OCI-LY1 (cell line): ENCODE results near the gene KCNN4.

Experiments used
- H2AFZ ChIP-seq: fragments of 200-600 bp; sonication (generic), shearing (Covaris generic); 2 replicates; pipeline ENCODE4 v1.6.0; 2014; ENCODE audit warnings: antibody characterized with exemption, mild to moderate bottlenecking, low read length
- H3F3A ChIP-seq: fragments of 200-600 bp; sonication (generic), shearing (Covaris generic); 2 replicates; pipeline ENCODE4 v1.6.0; 2014; ENCODE audit warnings: mild to moderate bottlenecking, antibody characterized with exemption, low read length, moderate library complexity; ENCODE audit not compliant: insufficient read depth
- H3K27ac ChIP-seq: fragments of 200-600 bp; sonication (generic); 2 replicates; pipeline ENCODE4 v1.5.1; 2014; ENCODE audit warnings: low read length, mixed run types, mild to moderate bottlenecking, low read depth; ENCODE audit not compliant: poor library complexity, severe bottlenecking
- H3K27me3 ChIP-seq: fragments of 200-600 bp; sonication (generic); 2 replicates; pipeline ENCODE4 v1.6.0; 2014; ENCODE audit warnings: antibody characterized with exemption, mild to moderate bottlenecking, low read length, moderate library complexity; ENCODE audit not compliant: insufficient read depth
- H3K36me3 ChIP-seq: fragments of 200-600 bp; sonication (generic); 2 replicates; pipeline ENCODE4 v1.6.1; 2014; ENCODE audit warnings: mild to moderate bottlenecking, antibody characterized with exemption, low read length, moderate library complexity, mixed read lengths; ENCODE audit not compliant: insufficient read depth
- H3K4me1 ChIP-seq: fragments of 200-600 bp; sonication (generic); 2 replicates; pipeline ENCODE4 v1.5.1; 2014; ENCODE audit warnings: mild to moderate bottlenecking, low read length, moderate library complexity; ENCODE audit not compliant: insufficient read depth, severe bottlenecking
- H3K4me2 ChIP-seq: fragments of 200-600 bp; sonication (generic), shearing (Covaris generic); 2 replicates; pipeline ENCODE4 v1.6.1; 2014; ENCODE audit warnings: low read length
- H3K4me3 ChIP-seq: fragments of 200-600 bp; sonication (generic); 2 replicates; pipeline ENCODE4 v1.5.1; 2014; ENCODE audit warnings: low read length, low read depth, mild to moderate bottlenecking, mixed read lengths; ENCODE audit not compliant: poor library complexity, severe bottlenecking
- H3K79me2 ChIP-seq: fragments of 200-600 bp; shearing (Covaris generic); 2 replicates; pipeline ENCODE4 v1.6.1; 2016; ENCODE audit warnings: mixed run types, low read length, mixed read lengths; ENCODE audit not compliant: insufficient read depth
- H3K9ac ChIP-seq: fragments of 200-600 bp; sonication (generic), shearing (Covaris generic); 2 replicates; pipeline ENCODE4 v1.6.1; 2014; ENCODE audit warnings: mild to moderate bottlenecking, low read length, mixed read lengths
- H3K9me2 ChIP-seq: fragments of 200-600 bp; sonication (generic), shearing (Covaris generic); 2 replicates; pipeline ENCODE4 v1.6.1; 2014; ENCODE audit warnings: low read depth, mild to moderate bottlenecking, low read length, mixed read lengths
- H3K9me3 ChIP-seq: fragments of 200-600 bp; shearing (Covaris generic); 2 replicates; pipeline ENCODE4 v1.6.1; 2014; ENCODE audit warnings: low read length, mixed read lengths
- H4K20me1 ChIP-seq: fragments of 200-600 bp; sonication (generic), shearing (Covaris generic); 2 replicates; pipeline ENCODE4 v1.6.0; 2016; ENCODE audit warnings: mild to moderate bottlenecking, low read length; ENCODE audit not compliant: insufficient read depth
- EZH2 ChIP-seq: fragments of 200-600 bp; sonication (generic), shearing (Covaris generic); IDR thresholded peaks from 2 replicates; pipeline ENCODE4 v1.8.0; 2017; ENCODE audit warnings: borderline replicate concordance, mixed run types, mild to moderate bottlenecking, antibody characterized with exemption, low read length, moderate library complexity, mixed read lengths
- TF ChIP-seq, protein P1 (sequence below): fragments of 200-600 bp; sonication (generic), shearing (Covaris generic); IDR thresholded peaks from 2 replicates; pipeline ENCODE4 v1.5.1; 2017; ENCODE audit warnings: mild to moderate bottlenecking, antibody characterized with exemption, low read length, moderate library complexity, mixed read lengths

Gene KCNN4

DNA sequence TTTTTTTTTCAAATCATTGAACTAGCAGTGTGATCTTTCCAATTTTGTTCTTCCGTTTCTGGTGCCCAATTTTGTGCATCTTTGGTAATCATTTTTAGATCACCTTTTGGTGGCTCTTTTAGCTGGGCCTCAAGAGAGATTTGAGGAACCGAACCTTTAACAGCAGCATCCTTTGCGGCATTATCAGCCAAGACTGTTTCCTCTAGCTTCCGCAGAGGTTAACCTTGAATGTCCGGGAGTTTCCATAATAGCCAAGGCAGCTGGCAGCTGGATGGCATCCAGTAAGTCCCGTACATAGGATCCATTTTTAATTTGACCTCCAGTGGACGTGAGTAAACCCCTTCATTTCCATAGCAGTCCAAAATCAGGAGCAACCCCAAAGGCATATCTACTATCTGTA lies 55.3 kb downstream of the KCNN4 start:
- no peak overlapping the region for H3K27ac ChIP-seq

DNA sequence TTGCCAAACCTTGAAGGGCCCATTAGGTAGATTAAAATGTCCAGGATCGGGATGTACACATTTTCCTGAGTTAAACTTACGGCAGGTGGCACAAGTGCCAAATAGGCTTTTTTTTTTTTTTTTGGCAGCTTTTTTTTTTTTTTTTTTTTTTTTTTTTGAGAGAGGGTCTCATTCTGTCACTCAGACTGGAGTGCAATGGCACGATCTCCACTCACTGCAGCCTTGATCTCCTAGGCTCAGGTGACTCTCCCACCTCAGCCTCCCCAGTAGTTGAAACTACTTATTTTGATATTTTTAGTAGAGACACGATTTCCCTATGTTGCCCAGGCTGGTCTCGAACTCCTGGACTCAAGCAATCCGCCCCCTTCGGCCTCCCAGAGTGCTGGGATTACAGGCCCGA lies 55.9 kb downstream of the KCNN4 start:
- Histone ChIP-seq H3K27me3 (no peaks in the 10 kb centered on the region), H3K4me1 (no peaks in the 10 kb centered on the region), H2AFZ (no peak overlapping the region), H3K27ac (no peak overlapping the region), H3K4me3 (no peak overlapping the region), H3K9me3 (no peaks in the 10 kb centered on the region), H3K4me2 (no peak overlapping the region), H3K36me3 (peaks cover 19% of the 10 kb centered on the region), H3K9me2 (no peaks in the 10 kb centered on the region), H3K79me2 (no peaks in the 10 kb centered on the region), H3F3A (no peaks in the 10 kb centered on the region), H4K20me1 (no peaks in the 10 kb centered on the region), H3K9ac (no peak overlapping the region)
- no peak for TF ChIP-seq EZH2
- TF ChIP-seq, protein P1, sequence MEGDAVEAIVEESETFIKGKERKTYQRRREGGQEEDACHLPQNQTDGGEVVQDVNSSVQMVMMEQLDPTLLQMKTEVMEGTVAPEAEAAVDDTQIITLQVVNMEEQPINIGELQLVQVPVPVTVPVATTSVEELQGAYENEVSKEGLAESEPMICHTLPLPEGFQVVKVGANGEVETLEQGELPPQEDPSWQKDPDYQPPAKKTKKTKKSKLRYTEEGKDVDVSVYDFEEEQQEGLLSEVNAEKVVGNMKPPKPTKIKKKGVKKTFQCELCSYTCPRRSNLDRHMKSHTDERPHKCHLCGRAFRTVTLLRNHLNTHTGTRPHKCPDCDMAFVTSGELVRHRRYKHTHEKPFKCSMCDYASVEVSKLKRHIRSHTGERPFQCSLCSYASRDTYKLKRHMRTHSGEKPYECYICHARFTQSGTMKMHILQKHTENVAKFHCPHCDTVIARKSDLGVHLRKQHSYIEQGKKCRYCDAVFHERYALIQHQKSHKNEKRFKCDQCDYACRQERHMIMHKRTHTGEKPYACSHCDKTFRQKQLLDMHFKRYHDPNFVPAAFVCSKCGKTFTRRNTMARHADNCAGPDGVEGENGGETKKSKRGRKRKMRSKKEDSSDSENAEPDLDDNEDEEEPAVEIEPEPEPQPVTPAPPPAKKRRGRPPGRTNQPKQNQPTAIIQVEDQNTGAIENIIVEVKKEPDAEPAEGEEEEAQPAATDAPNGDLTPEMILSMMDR = no peak

More for the DNA sequence above, 55.3 kb downstream of the KCNN4 start:
- Histone ChIP-seq H2AFZ (no peak overlapping the region), H3K4me2 (no peak overlapping the region), H3K9me2 (no peaks in the 10 kb centered on the region), H3K27me3 (no peaks in the 10 kb centered on the region), H4K20me1 (no peaks in the 10 kb centered on the region), H3K79me2 (no peaks in the 10 kb centered on the region), H3K36me3 (peaks cover 23% of the 10 kb centered on the region), H3F3A (no peaks in the 10 kb centered on the region), H3K9me3 (no peaks in the 10 kb centered on the region), H3K9ac (no peak overlapping the region), H3K4me3 (no peak overlapping the region), H3K4me1 (no peaks in the 10 kb centered on the region)
- no peak for TF ChIP-seq EZH2
- TF ChIP-seq, protein P1 = no peak

DNA sequence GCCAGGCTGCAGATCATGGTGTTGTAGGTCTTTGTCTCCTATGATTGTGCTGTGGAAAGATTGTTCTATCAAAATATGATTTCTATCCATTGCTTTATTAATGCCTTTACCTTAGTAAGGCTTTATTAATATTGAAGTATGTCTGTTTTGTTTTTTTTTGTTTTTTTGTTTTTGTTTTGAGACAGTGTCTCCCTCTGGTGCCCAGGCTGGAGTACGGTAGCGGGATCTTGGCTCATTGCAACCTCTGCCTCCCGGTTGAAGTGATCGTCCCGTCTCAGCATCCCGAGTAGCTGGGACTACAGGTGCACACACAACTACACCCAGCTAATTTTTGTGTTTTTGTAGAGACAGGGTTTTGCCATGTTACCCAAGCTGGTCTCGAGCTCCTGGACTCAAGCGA lies 57.2 kb downstream of the KCNN4 start:
- H3K27ac ChIP-seq = no peak overlapping the region
- H3K4me3 ChIP-seq = no peak overlapping the region
- no peaks in the 10 kb centered on the region for H3F3A ChIP-seq
- no peaks in the 10 kb centered on the region for H4K20me1 ChIP-seq
- no peaks in the 10 kb centered on the region for H3K79me2 ChIP-seq
- H3K36me3 ChIP-seq = peaks cover 6% of the 10 kb centered on the region
- TF ChIP-seq, protein P1 = no peak
- no peaks in the 10 kb centered on the region for H3K27me3 ChIP-seq
- H3K4me1 ChIP-seq = no peaks in the 10 kb centered on the region
- H3K9ac ChIP-seq = no peak overlapping the region
- no peaks in the 10 kb centered on the region for H3K9me2 ChIP-seq
- H2AFZ ChIP-seq = no peak overlapping the region
- no peak overlapping the region for H3K4me2 ChIP-seq
- no peaks in the 10 kb centered on the region for H3K9me3 ChIP-seq
